Right lobe of liver (tissue), 6 donors: ENCODE results near the gene CFL1. TPM values are rescaled to one million over a fixed set of nuclear protein-coding genes. Genes with fewer than 3 reads are reported as not detected.
A peak's percentile ranks its signal among the peaks of the same experiment; 100 is the strongest.
"Not testable (repeated sequence)": the region's sequence is repeated elsewhere in the genome, so short reads cannot be mapped to it uniquely, and the experiment has no call there.

Experiments used
- ATAC-seq, 4 donors: fragments of 200-7000 bp; cut with Tn5 transposase; one replicate each; pipeline ENCODE4 v1.9.1; 2020; ENCODE audit warnings: mild to moderate bottlenecking in 4 of 4, moderate library complexity in 4 of 4
- DNase-seq, 3 donors: peaks; one replicate each; pipeline ENCODE4 v3.0.0-alpha.2; 2020
- H3K27ac ChIP-seq, 3 donors: fragments of 200-600 bp; one replicate each; pipeline ENCODE4 v1.8.0; 2022
- H3K27me3 ChIP-seq, 2 donors: fragments of 200-600 bp; one replicate each; pipeline ENCODE4 v1.8.0; 2022
- H3K36me3 ChIP-seq, 4 donors: fragments of 200-600 bp; sonication (generic) in 1 of 4; one replicate each; pipeline versions ENCODE4 v1.5.1 to v1.8.0; 2017 to 2022; ENCODE audit warnings: control low read depth in 1 of 4
- H3K4me1 ChIP-seq, 4 donors: fragments of 200-600 bp; sonication (generic) in 1 of 4; one replicate each; pipeline versions ENCODE4 v1.5.1 to v1.8.0; 2017 to 2022; ENCODE audit warnings: control low read depth in 1 of 4
- H3K4me3 ChIP-seq, 3 donors: fragments of 200-600 bp; one replicate each; pipeline ENCODE4 v1.8.0; 2022
- H3K9me3 ChIP-seq, 4 donors: fragments of 200-600 bp; sonication (generic) in 1 of 4; one replicate each; pipeline versions ENCODE4 v1.5.1 to v1.8.0; 2017 to 2022; ENCODE audit warnings: control low read depth in 1 of 4
- POLR2A ChIP-seq: fragments of 450-650 bp; IDR thresholded peaks from one replicate; pipeline ENCODE4 v1.6.1; 2017; ENCODE audit warnings: antibody characterized with exemption, mild to moderate bottlenecking
- WGBS: methylation state at CpG from one replicate; pipeline ENCODE4 v1.1.6; 2018; ENCODE audit warnings: low coverage, low lambda C conversion rate; ENCODE audit not compliant: insufficient coverage; ENCODE audit errors: missing lambda C conversion rate; 5-methylcytosine and 5-hydroxymethylcytosine counted together
- intact Hi-C, 2 donors: fragments of 100-400 bp; cut with DNase I; formaldehyde crosslinking; loops; one replicate each; pipeline versions ENCODE4 v1.11.2 to v1.14.1; 2022
- total RNA-seq, 6 experiments: library from RNA; depleted of rRNA in 2 of 6; stranded (reverse); fragments of >200 nt in 2 of 6; fragmentation: NEBNext Ultra II Directional in 3 of 6; extraction: Animal tissue kit (Norgen Biotek cat#: 25700) in 3 of 6; gene quantifications; one replicate each; pipeline versions ENCODE4 v1.1.0 to v1.2.4, GENCODE V29; 2016 to 2023
- TF ChIP-seq, protein P1 (sequence below), 4 donors: fragments of 200-600 bp in 3 of 4; fragments of 450-650 bp in 1 of 4; IDR thresholded peaks; one replicate each; pipeline versions ENCODE4 v1.5.1 to v1.8.0; 2016 to 2022; ENCODE audit warnings: antibody characterized with exemption in 4 of 4, mild to moderate bottlenecking in 2 of 4
- donor health status: DM: no; HTN: yes; CAD: no.
- donor health status: DM: no; HTN: no; CAD: no.
- donor health status: DM: no; HTN: no; CAD: no.
- donor health status: DM: no; HTN: yes; CAD: no.
- donor health status: DM: no; HTN: yes; CAD: no.

CFL1 gene
- total RNA-seq, 6 experiments from 2014 or later = 219 to 503 (median 313) TPM

DNA sequence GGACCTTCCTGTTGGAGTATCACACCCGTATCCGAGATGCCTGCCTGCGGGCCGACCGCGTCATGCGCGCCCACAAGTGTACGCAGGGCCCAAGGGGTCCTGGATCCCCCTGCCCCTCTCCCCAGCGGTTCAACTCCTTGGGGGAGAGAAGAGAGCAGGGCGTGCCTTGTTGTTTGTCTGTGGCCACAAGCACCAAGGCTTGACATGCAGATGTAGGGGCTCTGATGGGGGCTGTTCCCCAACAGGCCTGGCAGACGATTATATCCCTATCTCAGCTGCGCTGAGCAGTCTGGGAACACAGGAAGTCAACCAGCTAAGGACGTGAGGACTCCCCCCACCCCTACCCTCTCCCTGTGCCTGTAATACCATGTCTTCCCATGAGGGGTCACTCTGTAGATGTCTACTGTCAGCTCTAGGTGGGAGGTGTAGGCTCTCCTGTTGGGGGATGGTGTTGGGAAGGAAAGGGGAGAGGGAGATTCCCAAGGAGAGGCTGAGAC is 6.8 kb downstream of the CFL1 start:
- whole genome bisulfite sequencing = no CpG with 5 or more reads among the region's 14 CpGs
- no peak overlapping the region for H3K27ac ChIP-seq
- no peaks in the 10 kb centered on the region for H3K9me3 ChIP-seq
- TF ChIP-seq, protein P1, sequence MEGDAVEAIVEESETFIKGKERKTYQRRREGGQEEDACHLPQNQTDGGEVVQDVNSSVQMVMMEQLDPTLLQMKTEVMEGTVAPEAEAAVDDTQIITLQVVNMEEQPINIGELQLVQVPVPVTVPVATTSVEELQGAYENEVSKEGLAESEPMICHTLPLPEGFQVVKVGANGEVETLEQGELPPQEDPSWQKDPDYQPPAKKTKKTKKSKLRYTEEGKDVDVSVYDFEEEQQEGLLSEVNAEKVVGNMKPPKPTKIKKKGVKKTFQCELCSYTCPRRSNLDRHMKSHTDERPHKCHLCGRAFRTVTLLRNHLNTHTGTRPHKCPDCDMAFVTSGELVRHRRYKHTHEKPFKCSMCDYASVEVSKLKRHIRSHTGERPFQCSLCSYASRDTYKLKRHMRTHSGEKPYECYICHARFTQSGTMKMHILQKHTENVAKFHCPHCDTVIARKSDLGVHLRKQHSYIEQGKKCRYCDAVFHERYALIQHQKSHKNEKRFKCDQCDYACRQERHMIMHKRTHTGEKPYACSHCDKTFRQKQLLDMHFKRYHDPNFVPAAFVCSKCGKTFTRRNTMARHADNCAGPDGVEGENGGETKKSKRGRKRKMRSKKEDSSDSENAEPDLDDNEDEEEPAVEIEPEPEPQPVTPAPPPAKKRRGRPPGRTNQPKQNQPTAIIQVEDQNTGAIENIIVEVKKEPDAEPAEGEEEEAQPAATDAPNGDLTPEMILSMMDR (IDR thresholded peaks at IDR 0.05) = peak; percentile 9 to 44 (median 25)
- TF ChIP-seq POLR2A = no peak
- H3K27me3 ChIP-seq = no peaks in the 10 kb centered on the region
- ATAC-seq (peak in 3 of 4 donors; percentile 7 to 11 (median 11)), DNase-seq (no peak)
- intact Hi-C loops = no loop called here
- peaks cover 6 to 35% (median 21%) of the 10 kb centered on the region in 4 donors for H3K36me3 ChIP-seq
- H3K4me3 ChIP-seq = no peak overlapping the region
- H3K4me1 ChIP-seq = peaks cover 0 to 5% (median 2%) of the 10 kb centered on the region in 4 donors

DNA sequence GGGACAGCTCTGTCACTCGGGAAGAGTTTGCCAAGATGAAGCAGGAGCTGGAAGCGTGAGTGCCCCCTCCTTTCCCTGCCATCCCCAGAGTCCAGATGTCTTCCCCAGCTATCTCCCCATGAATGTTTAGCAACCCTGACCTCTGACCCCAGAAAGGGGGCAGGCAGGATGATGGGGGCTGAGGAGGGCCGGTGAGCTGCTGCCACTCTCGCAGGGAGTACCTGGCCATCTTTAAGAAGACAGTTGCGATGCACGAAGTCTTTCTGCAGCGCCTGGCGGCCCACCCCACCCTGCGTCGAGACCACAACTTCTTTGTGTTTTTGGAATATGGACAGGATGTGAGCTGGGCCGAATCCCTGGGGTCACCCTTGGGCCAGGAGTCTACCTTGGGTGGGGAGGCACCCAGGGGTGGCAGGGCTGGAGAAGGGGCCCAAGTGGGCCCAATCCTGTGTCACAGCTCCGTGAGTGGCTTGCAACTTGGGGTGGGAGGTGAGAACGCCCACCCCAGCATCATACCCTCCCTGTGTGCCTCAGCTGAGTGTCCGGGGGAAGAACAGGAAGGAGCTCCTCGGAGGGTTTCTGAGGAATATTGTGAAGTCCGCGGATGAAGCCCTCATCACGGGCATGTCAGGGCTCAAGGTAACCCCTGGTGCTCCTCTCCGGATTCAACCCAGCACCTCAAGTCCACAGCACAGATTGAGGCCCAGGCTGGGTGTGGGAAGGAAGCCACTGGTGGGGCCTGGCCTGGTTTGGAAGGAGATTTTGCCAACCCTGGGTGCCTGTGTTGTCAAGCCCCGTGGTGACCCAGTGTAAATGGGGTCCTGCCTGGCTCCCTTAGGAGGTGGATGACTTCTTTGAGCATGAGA is 7.5 kb downstream of the CFL1 start:
- Histone ChIP-seq H3K27me3 (no peaks in the 10 kb centered on the region), H3K36me3 (peaks cover 6 to 29% (median 19%) of the 10 kb centered on the region in 4 donors), H3K9me3 (no peaks in the 10 kb centered on the region), H3K27ac (no peak overlapping the region), H3K4me3 (no peak overlapping the region), H3K4me1 (no peaks in the 10 kb centered on the region)
- ATAC-seq (peak in 2 of 4 donors; percentile 10 to 13), DNase-seq (peak in 1 of 3 donors; percentile 45)
- no peak for TF ChIP-seq POLR2A
- TF ChIP-seq, protein P1 (IDR thresholded peaks at IDR 0.05) = no peak
- 58% methylated on average over 9 of the region's 20 CpGs for WGBS
- intact Hi-C loops = no loop called here

DNA sequence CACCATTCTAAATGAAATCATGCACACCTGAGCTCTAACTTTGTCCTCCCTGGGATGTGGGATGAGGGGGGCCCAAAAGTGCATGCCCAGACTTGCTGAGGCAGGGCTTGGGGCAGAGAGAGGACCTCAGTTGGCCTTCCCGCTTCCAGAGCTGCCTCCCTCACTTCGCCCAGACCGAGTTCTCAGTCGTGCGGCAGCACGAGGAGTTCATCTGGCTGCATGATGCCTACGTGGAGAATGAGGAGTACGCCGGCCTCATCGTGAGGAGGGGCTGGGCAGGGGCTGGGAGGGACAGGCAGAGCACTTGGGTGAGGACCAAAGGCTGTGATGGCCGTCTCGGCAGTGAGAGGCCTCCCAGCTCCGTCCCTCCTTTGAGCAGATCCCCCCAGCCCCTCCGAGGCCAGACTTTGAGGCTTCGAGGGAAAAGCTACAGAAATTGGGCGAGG is 8.2 kb downstream of the CFL1 start:
- TF ChIP-seq POLR2A = no peak
- TF ChIP-seq, protein P1 (IDR thresholded peaks at IDR 0.05) = no peak
- Histone ChIP-seq H3K9me3 (no peaks in the 10 kb centered on the region), H3K27ac (no peak overlapping the region), H3K4me3 (no peak overlapping the region), H3K4me1 (no peaks in the 10 kb centered on the region), H3K27me3 (no peaks in the 10 kb centered on the region), H3K36me3 (peaks cover 6 to 22% (median 15%) of the 10 kb centered on the region in 4 donors)
- 50% methylated on average over 12 of the region's 16 CpGs for WGBS
- intact Hi-C loops = no loop called here
- no peak for DNase-seq
- ATAC-seq = no peak

DNA sequence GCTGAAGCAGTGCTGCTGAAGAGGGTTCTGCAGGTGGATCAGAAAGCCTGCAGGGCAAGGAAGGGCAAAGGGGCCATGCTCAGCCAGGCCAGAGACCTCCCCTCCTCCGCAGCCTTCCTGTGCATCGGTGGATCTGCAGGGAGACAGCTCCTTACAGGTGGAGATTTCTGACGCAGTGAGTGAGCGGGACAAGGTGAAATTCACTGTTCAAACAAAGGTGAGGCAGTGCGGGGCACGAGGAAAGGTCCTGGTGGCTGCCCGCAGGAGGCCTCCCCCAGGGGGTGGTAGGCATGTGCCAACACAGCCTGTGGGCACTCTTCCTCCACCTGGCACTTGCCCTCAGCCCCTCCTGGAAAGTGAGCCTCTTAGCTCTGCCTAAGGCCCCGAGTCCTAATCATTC is 8.6 kb downstream of the CFL1 start:
- WGBS = 55% methylated on average over 2 of the region's 8 CpGs
- H3K36me3 ChIP-seq = peaks cover 6 to 18% (median 11%) of the 10 kb centered on the region in 4 donors
- intact Hi-C loops = no loop called here
- DNase-seq = peak in 1 of 3 donors; percentile 39
- no peak for TF ChIP-seq POLR2A
- TF ChIP-seq, protein P1 (IDR thresholded peaks at IDR 0.05) = no peak
- H3K27ac ChIP-seq = no peak overlapping the region
- H3K9me3 ChIP-seq = no peaks in the 10 kb centered on the region
- ATAC-seq = peak in 1 of 4 donors; percentile 9
- no peaks in the 10 kb centered on the region for H3K27me3 ChIP-seq
- H3K4me1 ChIP-seq = no peaks in the 10 kb centered on the region
- no peak overlapping the region for H3K4me3 ChIP-seq

DNA sequence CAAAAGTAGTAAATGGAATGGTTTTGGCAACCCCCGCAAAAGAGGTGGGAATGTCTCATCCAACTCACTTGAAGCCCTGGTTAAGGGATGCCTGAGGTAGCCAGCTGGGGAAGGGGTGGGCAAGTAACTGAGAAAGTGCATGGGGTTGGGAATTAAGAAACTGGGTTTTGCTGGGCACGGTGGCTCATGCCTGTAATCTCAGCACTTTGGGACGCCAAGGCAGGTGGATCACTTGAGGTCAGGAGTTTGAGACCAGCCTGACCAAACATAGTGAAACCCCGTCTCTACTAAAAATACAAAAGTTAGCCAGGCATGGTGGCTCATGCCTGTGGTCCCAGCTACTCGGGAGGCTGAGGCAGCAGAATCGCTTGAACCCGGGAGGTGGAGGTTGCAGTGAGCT is 9.3 kb downstream of the CFL1 start:
- ATAC-seq, intact Hi-C loops: not testable (repeated sequence)
- WGBS = 30% methylated on average over 4 of the region's 7 CpGs

More for the DNA sequence above, 9.3 kb downstream of the CFL1 start:
- not testable (repeated sequence) for H3K4me1 ChIP-seq, DNase-seq, H3K27ac ChIP-seq, H3K27me3 ChIP-seq, H3K9me3 ChIP-seq, H3K4me3 ChIP-seq
- H3K36me3 ChIP-seq = peaks cover 4 to 11% (median 5%) of the 10 kb centered on the region in 4 donors
